A549 (cell line): Measurements from ENCODE around the gene RNH1. TPM values are rescaled to one million over a fixed set of nuclear protein-coding genes. Genes with fewer than 3 reads are reported as not detected.

Experiments used
- ATAC-seq, 2 experiments: fragments of 200-7000 bp in 1 of 2; fragments of >200 bp in 1 of 2; cut with Nextera tagmentation in 1 of 2; cut with Tn5 transposase in 1 of 2; 3 replicates each; pipeline versions ENCODE4 v1.8.0 to v1.9.1; 2018 to 2020; ENCODE audit warnings: mild to moderate bottlenecking in 1 of 2, moderate library complexity in 1 of 2
- CTCF ChIA-PET: fragments of 300-600 bp; sonication (Branson Sonifier 250); formaldehyde crosslinking; extraction: SDS; loops from one replicate; lab custom pipeline; 2021; ENCODE audit warnings: antibody characterized with exemption, inconsistent platforms; lab: Yijun Ruan, JAX
- POLR2A ChIA-PET: fragments of 350-600 bp; formaldehyde crosslinking; extraction: SDS; loops from one replicate; lab custom pipeline; 2021; ENCODE audit warnings: antibody characterized with exemption, inconsistent platforms; lab: Yijun Ruan, JAX
- DNase-seq, 2 experiments: peaks; one replicate each; pipeline versions ENCODE4 v3.0.0 to v3.0.0-alpha.2; 2011 to 2016; ENCODE audit warnings: low read depth in 1 of 2, low spot score in 1 of 2
- FAIRE-seq: peaks from 2 replicates; lab custom pipeline; 2011; peaks lifted over from hg19 to GRCh38; lab: Jason Lieb, UNC
- H3K27ac ChIP-seq, 2 experiments: fragments of >200 bp; sonication (Bioruptor Twin); formaldehyde crosslinking; 3 replicates each; pipeline ENCODE4 v1.5.1; 2016 to 2017
- H3K4me1 ChIP-seq: fragments of >200 bp; sonication (Bioruptor Twin); formaldehyde crosslinking; 3 replicates; pipeline ENCODE4 v1.6.1; 2016
- H3K4me2 ChIP-seq: fragments of >200 bp; sonication (Bioruptor Twin); formaldehyde crosslinking; 3 replicates; pipeline ENCODE4 v1.6.1; 2016
- H3K4me3 ChIP-seq: fragments of >200 bp; sonication (Bioruptor Twin); formaldehyde crosslinking; 3 replicates; pipeline ENCODE4 v1.5.1; 2016
- H3K9me3 ChIP-seq: fragments of >200 bp; sonication (Bioruptor Twin); formaldehyde crosslinking; 3 replicates; pipeline ENCODE4 v1.6.1; 2016
- BCL3 ChIP-seq: fragments of >200 bp; sonication (Bioruptor Twin); formaldehyde crosslinking; IDR thresholded peaks from 3 replicates; pipeline ENCODE4 v1.6.1; 2016
- CBX8 ChIP-seq: fragments of 200-600 bp; sonication (generic); IDR thresholded peaks from 2 replicates; pipeline ENCODE4 v1.6.1; 2016
- CHD2 ChIP-seq: fragments of 150-350 bp; IDR thresholded peaks from 2 replicates; pipeline ENCODE4 v1.6.1; 2014; ENCODE audit warnings: low read length; ENCODE audit not compliant: partially characterized antibody
- CHD4 ChIP-seq: fragments of 200-600 bp; sonication (generic); IDR thresholded peaks from 2 replicates; pipeline ENCODE4 v1.6.1; 2016; ENCODE audit warnings: antibody characterized with exemption, mild to moderate bottlenecking, borderline replicate concordance
- CTCF ChIP-seq: fragments of >200 bp; sonication (Bioruptor Twin); formaldehyde crosslinking; IDR thresholded peaks from 3 replicates; pipeline ENCODE4 v1.5.1; 2016
- EHF ChIP-seq: fragments of 250-450 bp; sonication (Bioruptor Pico); IDR thresholded peaks from 2 replicates; pipeline ENCODE4 v1.5.0; 2020; ENCODE audit warnings: mild to moderate bottlenecking
- ELK1 ChIP-seq: fragments of 150-350 bp; IDR thresholded peaks from 2 replicates; pipeline ENCODE4 v1.6.1; 2014; ENCODE audit warnings: low read depth, mild to moderate bottlenecking, low read length
- HOXB5 ChIP-seq: fragments of 250-450 bp; sonication (Bioruptor Pico); IDR thresholded peaks from 2 replicates; pipeline ENCODE4 v1.5.0; 2020; ENCODE audit warnings: mild to moderate bottlenecking, moderate library complexity
- JUNB ChIP-seq: fragments of >200 bp; sonication (Bioruptor Twin); formaldehyde crosslinking; IDR thresholded peaks from 2 replicates; pipeline ENCODE4 v1.6.1; 2016
- KDM1A ChIP-seq: fragments of 200-600 bp; sonication (generic); IDR thresholded peaks from 2 replicates; pipeline ENCODE4 v1.6.1; 2016; ENCODE audit warnings: low read depth, mild to moderate bottlenecking
- MAZ ChIP-seq: fragments of 150-350 bp; IDR thresholded peaks from 2 replicates; pipeline ENCODE4 v1.6.1; 2014; ENCODE audit warnings: antibody characterized with exemption, low read depth, low read length, borderline replicate concordance
- MYC ChIP-seq: IDR thresholded peaks from 2 replicates; pipeline ENCODE4 v1.6.1; 2012; ENCODE audit warnings: mild to moderate bottlenecking, inconsistent platforms, low read length, improper control_type of control experiment, borderline replicate concordance
- RARB ChIP-seq: fragments of 250-450 bp; sonication (Bioruptor Pico); IDR thresholded peaks from 2 replicates; pipeline ENCODE4 v1.8.0; 2021; ENCODE audit warnings: mild to moderate bottlenecking, moderate library complexity
- RCOR1 ChIP-seq: fragments of 150-350 bp; IDR thresholded peaks from 2 replicates; pipeline ENCODE4 v1.6.1; 2014; ENCODE audit warnings: antibody characterized with exemption, low read length, low read depth
- RNF2 ChIP-seq: fragments of 200-600 bp; sonication (generic); IDR thresholded peaks from 2 replicates; pipeline ENCODE4 v1.6.1; 2016; ENCODE audit warnings: low read depth, mild to moderate bottlenecking, antibody characterized with exemption, moderate library complexity, borderline replicate concordance
- SREBF2 ChIP-seq: fragments of 450-650 bp; IDR thresholded peaks from 2 replicates; pipeline ENCODE4 v1.6.1; 2014; ENCODE audit warnings: mild to moderate bottlenecking, moderate library complexity
- TFCP2L1 ChIP-seq: fragments of 250-450 bp; sonication (Bioruptor Pico); IDR thresholded peaks from 2 replicates; pipeline ENCODE4 v1.5.0; 2021; ENCODE audit warnings: mild to moderate bottlenecking
- TP53 ChIP-seq: fragments of 250-450 bp; sonication (Bioruptor Pico); IDR thresholded peaks from 2 replicates; pipeline ENCODE4 v1.5.0; 2021; ENCODE audit warnings: mild to moderate bottlenecking, moderate library complexity
- WGBS: methylation state at CpG from one replicate; pipeline ENCODE4 v1.1.6; 2017; ENCODE audit errors: missing lambda C conversion rate; 5-methylcytosine and 5-hydroxymethylcytosine counted together
- polyA plus RNA-seq, 4 experiments: library from polyadenylated mRNA; depleted of rRNA in 3 of 4; stranded (reverse); fragments of >200 nt; fragmentation: RNase III in 1 of 4; extraction: RNeasy Plus Mini Kit Qiagen cat#74134 plus additional on column Dnase treatment in 1 of 4; gene quantifications; 2 replicates in 3 of 4; 3 replicates in 1 of 4; pipeline ENCODE4 v1.2.3, GENCODE V29; 2011 to 2017
- TF ChIP-seq, protein P1 (sequence below): fragments of 200-600 bp; sonication (generic); IDR thresholded peaks from 2 replicates; pipeline ENCODE4 v1.6.1; 2016; ENCODE audit warnings: antibody characterized with exemption, mild to moderate bottlenecking, moderate library complexity
- TF ChIP-seq, protein P2 (sequence below): IDR thresholded peaks from 2 replicates; pipeline ENCODE4 v1.6.1; 2012

Gene RNH1
- polyA plus RNA-seq, 2 of the 4 experiments (the other 2 are of a cell fraction), result 85.8 to 135 TPM

GRCh38 chr11:473415-473814, 33.6 kb downstream of the RNH1 start:
- no peak for TF ChIP-seq CTCF
- TF ChIP-seq CBX8, result no peak
- TF ChIP-seq, protein P1, sequence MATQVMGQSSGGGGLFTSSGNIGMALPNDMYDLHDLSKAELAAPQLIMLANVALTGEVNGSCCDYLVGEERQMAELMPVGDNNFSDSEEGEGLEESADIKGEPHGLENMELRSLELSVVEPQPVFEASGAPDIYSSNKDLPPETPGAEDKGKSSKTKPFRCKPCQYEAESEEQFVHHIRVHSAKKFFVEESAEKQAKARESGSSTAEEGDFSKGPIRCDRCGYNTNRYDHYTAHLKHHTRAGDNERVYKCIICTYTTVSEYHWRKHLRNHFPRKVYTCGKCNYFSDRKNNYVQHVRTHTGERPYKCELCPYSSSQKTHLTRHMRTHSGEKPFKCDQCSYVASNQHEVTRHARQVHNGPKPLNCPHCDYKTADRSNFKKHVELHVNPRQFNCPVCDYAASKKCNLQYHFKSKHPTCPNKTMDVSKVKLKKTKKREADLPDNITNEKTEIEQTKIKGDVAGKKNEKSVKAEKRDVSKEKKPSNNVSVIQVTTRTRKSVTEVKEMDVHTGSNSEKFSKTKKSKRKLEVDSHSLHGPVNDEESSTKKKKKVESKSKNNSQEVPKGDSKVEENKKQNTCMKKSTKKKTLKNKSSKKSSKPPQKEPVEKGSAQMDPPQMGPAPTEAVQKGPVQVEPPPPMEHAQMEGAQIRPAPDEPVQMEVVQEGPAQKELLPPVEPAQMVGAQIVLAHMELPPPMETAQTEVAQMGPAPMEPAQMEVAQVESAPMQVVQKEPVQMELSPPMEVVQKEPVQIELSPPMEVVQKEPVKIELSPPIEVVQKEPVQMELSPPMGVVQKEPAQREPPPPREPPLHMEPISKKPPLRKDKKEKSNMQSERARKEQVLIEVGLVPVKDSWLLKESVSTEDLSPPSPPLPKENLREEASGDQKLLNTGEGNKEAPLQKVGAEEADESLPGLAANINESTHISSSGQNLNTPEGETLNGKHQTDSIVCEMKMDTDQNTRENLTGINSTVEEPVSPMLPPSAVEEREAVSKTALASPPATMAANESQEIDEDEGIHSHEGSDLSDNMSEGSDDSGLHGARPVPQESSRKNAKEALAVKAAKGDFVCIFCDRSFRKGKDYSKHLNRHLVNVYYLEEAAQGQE, result no peak
- no peak for ATAC-seq

DNA sequence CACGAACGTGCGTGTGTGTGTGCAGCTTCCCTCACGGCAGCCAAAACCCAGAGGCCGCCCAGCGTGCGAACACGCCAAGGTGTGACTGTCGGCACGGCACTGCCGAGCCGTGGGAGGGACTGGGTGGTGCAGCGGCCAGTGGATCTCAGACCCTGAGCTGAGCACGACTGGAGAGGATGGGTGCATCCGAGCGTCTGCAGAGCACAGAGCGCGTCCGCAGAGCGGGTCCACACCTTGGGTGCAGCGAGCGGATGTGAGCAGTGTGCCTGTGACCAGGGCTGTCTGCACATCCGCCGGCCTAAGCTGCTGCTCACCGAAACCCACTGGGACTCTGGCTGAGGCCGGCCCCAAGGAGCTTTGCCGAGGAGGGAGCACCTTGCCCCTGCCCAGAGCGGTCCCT, 34.2 kb downstream of the RNH1 start:
- no peak overlapping the region for H3K4me2 ChIP-seq
- H3K4me1 ChIP-seq, result peaks cover 19% of the 10 kb centered on the region
- H3K4me3 ChIP-seq, result no peak overlapping the region
- TF ChIP-seq TP53 (CRISPR knock-in tag) (no peak), SREBF2 (no peak), BCL3 (no peak), RCOR1 (no peak), MYC (no peak), RNF2 (no peak), ELK1 (no peak), KDM1A (no peak), JUNB (no peak), EHF (CRISPR knock-in tag) (no peak), TFCP2L1 (CRISPR knock-in tag) (no peak), MAZ (no peak), CHD4 (no peak), CHD2 (no peak), HOXB5 (no peak), RARB (CRISPR knock-in tag) (no peak), CBX8 (no peak)
- TF ChIP-seq, protein P2, sequence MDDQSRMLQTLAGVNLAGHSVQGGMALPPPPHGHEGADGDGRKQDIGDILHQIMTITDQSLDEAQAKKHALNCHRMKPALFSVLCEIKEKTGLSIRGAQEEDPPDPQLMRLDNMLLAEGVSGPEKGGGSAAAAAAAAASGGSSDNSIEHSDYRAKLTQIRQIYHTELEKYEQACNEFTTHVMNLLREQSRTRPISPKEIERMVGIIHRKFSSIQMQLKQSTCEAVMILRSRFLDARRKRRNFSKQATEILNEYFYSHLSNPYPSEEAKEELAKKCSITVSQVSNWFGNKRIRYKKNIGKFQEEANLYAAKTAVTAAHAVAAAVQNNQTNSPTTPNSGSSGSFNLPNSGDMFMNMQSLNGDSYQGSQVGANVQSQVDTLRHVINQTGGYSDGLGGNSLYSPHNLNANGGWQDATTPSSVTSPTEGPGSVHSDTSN, result no peak
- TF ChIP-seq, protein P1, result no peak
- no peaks in the 10 kb centered on the region for H3K9me3 ChIP-seq
- POLR2A ChIA-PET, result interaction anchor here (0.9 kb wide), 1 partner anchor 34 kb away, joined by 3 read pairs; no protein-coding TSS in a partner anchor
- DNase-seq (no peak), FAIRE-seq (no peak), ATAC-seq (no peak)
- WGBS, result 95% methylated on average over 21 of the region's 28 CpGs
- CTCF ChIA-PET, result interaction anchor here (1.1 to 3.7 kb wide), 3 partner anchors 13 to 46 kb away, joined by 4 to 9 read pairs (median 6); no protein-coding TSS in a partner anchor
- no peak overlapping the region for H3K27ac ChIP-seq

More at GRCh38 chr11:473415-473814, 33.6 kb downstream of the RNH1 start:
- Histone ChIP-seq H3K4me3 (no peak overlapping the region), H3K4me1 (peaks cover 19% of the 10 kb centered on the region), H3K9me3 (no peaks in the 10 kb centered on the region), H3K27ac (no peak overlapping the region), H3K4me2 (no peak overlapping the region)
- DNase-seq (no peak), FAIRE-seq (no peak)
- ChIA-PET CTCF (interaction anchor here (0.7 to 1.7 kb wide), 4 partner anchors 10 to 48 kb away, joined by 3 to 6 read pairs (median 5); no protein-coding TSS in a partner anchor), POLR2A (interaction anchor here (0.9 kb wide), 1 partner anchor 33 kb away, joined by 3 read pairs; no protein-coding TSS in a partner anchor)
- WGBS, result 93% methylated on average over 17 of the region's 19 CpGs
